ENCODE results near the gene VPS50. TPM values are rescaled to one million over a fixed set of nuclear protein-coding genes. Genes with fewer than 3 reads are reported as not detected.
A peak's percentile ranks its signal among the peaks of the same experiment; 100 is the strongest.

VPS50 gene, protein sequence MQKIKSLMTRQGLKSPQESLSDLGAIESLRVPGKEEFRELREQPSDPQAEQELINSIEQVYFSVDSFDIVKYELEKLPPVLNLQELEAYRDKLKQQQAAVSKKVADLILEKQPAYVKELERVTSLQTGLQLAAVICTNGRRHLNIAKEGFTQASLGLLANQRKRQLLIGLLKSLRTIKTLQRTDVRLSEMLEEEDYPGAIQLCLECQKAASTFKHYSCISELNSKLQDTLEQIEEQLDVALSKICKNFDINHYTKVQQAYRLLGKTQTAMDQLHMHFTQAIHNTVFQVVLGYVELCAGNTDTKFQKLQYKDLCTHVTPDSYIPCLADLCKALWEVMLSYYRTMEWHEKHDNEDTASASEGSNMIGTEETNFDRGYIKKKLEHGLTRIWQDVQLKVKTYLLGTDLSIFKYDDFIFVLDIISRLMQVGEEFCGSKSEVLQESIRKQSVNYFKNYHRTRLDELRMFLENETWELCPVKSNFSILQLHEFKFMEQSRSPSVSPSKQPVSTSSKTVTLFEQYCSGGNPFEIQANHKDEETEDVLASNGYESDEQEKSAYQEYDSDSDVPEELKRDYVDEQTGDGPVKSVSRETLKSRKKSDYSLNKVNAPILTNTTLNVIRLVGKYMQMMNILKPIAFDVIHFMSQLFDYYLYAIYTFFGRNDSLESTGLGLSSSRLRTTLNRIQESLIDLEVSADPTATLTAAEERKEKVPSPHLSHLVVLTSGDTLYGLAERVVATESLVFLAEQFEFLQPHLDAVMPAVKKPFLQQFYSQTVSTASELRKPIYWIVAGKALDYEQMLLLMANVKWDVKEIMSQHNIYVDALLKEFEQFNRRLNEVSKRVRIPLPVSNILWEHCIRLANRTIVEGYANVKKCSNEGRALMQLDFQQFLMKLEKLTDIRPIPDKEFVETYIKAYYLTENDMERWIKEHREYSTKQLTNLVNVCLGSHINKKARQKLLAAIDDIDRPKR
- 17.9 and 25.6 TPM in 2 replicates for total RNA-seq (2014; rRNA removed; shearing (Covaris generic))

GRCh38 chr7:93231799-93232672 lies at the start of gene VPS50:
VPS50 (plus strand) TSS chr7:93232366; CDS start chr7:93232468, 102 bp downstream.
- peak; percentile 99 for DNase-seq (ENCODE audit: low spot score)

DNA sequence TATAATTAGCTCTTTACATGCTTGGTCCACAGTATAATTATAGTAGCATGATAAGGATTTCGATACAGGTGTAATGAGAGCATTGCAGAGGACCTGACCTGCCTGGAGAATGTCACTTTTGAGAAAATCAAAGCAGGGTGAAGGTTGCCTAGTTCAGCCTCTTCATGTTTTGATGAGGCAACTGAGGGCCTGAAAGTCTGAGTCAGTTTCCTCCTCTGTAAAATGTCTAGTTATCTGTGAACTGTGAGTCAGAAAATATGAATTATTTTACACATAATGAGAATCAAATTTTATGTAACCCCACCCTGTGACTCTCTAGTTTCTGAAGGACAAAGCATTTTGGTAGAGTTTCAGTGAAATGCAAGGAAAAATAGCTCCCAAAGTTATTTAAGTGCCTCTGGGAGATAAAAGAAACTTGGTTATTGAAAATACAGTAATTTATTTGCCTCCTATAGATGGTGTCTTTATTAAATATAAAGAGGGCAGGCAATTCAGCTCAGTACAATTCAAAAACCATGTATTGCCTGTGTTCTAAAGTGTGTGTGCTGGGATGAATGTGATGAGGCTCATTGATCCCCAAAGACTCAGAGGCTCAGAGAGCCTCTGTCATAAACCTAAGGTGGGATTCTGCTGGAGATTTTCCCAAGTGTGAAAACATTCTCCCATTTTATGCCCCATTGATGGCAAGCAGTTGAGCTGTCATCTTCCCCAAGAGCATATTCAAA lies 46.7 kb upstream of the VPS50 start:
- DNase-seq (ENCODE audit: low spot score), result no peak

GRCh38 chr7:93188870-93189634 lies 43.1 kb upstream of the VPS50 start:
- DNase-seq (ENCODE audit: low spot score), result no peak

DNA sequence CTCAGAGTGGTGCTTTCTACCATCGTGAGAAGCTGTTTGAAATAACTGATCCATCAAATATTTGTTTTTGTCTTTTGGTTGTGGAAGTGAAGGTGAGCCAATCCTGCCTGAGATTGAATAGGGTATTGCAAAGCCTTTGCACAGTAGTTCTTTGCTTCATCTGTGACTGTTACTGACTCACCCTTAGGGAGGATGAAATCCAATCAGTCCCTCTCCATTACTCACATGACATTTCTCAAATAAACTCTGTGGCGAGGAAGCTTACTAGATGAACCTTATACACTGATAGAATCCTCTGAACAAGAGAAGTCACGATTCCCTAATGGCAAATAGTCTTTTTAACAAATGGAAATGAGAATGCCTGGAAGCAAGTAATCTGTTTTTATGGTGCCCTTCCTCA lies 37.8 kb upstream of the VPS50 start:
- peak; percentile 76 for DNase-seq (ENCODE audit: low spot score)

DNA sequence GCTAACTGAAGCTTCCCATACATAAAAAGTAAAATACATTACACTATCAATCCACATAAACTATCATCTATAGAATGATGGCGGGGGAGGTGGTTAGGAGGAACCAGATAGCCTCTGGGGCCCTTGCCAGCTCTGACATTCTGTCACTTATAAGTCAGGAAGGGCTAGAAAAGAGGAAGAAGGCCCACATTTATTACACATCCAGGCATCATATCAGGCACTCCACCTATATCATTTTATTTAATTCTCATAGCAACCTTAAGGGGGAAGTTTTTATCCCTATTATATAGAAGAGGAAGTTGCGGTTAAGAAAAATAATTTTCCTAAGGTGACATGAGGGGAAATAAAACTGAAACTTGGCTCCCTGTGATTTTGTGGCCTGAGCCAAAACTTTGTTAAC lies 35.8 kb upstream of the VPS50 start:
- no peak for DNase-seq (ENCODE audit: low spot score)

GRCh38 chr7:93198472-93198871 lies 33.7 kb upstream of the VPS50 start:
- no peak for DNase-seq (ENCODE audit: low spot score)

DNA sequence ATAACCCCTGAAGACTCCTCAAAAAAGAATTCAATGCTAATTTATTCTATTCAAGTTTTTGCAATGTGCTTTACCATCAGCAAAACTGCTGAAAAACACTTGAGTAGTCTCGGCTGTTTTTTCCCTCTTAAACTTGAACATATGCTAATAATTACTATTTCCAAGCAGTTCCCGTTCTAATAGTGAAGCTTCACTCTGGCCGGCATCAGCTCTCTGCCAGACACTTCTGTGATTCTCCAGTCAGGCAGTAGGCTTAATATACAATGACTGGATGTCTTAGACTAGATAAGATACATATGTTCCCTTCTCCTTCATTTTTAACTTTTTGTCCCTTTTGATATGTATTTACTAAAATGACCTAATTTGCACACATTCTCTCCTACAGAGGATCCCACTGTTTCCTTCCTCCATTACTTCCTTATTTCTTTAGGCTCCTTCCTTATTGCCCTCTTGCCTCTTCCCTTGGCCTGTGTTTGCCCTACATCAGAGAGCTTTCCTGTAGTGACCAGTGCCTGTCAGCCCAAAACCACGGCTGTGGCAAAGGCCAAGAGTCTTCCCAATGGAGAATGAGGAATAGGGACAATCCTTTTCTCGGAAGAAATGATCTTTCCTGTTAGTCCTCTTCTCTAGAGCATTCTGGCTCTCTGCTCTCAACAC lies 29.4 kb upstream of the VPS50 start:
- DNase-seq (ENCODE audit: low spot score), result no peak

- no peak for DNase-seq (ENCODE audit: low spot score)
Observed at GRCh38 chr7:93203496-93203895, 28.7 kb upstream of the VPS50 start.

- no peak for DNase-seq (ENCODE audit: low spot score)
Observed at GRCh38 chr7:93205046-93205445, 27.1 kb upstream of the VPS50 start.

DNA sequence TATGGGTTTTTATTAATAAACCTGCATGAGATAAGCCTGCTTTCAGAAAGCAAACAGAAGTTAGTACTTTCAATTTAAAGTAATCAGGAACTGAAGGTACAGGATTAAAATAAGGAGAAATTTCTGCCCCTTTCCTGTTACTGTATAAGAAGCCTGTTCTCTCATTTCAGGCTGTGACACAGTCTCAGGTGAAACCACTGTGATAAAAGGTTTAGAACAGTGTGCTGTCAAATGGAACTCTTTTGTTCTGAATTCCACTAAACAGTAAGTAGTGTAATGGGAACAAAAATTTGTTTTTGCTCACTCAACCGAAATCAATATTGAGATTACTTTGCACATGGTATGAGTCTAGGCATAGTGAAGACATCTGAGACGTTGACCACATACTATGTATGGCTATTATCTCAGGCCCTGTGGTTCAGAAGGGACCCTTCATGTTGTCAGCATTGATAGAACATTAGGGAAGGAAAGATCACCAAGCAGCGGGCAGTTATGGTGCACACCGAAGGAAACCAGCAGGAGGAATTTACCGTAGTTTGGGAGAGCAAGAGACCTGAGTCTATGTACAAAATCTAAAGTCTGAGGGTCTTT lies 20.8 kb upstream of the VPS50 start:
- no peak for DNase-seq (ENCODE audit: low spot score)

GRCh38 chr7:93212881-93213280 lies 19.3 kb upstream of the VPS50 start:
- DNase-seq (ENCODE audit: low spot score), result no peak

DNA sequence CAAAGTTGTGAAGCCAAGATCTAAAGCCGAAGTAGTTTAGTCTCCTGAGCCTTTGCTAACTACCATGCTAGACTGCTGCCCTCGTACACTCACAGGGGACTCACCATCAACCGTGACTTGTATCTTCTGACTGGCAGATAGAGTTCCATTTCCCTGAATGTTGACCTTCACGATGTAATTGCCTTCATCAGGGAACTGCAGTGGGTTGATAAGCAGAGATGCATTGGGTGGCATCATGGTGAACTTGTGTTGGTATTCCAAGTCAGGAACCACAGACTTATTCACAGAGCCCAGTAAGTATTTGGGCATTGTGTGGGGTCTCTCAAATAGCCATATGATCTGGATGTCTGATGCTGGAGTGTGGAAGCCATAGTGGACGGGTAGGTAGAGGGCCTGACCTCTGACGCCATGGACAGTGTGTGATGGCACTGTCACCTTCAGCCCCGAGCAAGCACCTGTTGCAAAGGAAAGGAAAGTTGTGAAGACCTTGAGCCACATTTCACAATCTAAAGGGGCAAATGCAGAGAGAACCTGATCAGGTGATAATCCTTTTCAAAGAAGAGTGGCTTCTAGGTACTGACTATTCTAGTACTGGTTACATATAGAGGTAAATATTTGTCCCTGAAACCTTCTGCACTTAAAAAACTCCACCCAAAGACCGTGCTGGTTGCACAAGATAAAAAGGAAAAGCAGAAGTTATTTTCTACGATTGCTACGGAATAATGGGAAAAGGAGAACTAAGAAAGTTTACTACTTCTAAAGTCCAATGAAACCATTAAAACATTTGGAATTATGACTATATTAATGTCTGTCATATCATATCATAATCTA lies 13.0 kb upstream of the VPS50 start:
- DNase-seq (ENCODE audit: low spot score), result no peak

DNA sequence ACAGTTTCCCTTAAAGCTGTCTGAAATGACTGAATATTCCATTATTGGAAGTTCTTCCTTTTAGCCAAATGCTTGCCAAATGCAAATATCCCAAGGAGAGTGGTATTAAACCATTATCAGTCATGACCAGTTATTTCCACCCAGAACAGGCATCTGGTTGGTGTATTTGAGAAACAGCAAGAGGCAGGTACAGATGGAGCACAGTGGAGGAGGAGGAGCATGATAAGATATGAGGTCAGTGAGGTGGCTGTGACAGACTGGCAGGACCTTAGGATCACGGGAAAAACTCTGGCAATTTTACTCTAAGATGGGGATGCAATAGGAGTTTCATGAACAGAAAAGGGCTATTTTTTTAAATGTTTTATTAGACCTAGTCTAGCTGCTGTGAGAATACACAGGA lies 12.3 kb upstream of the VPS50 start:
- no peak for DNase-seq (ENCODE audit: low spot score)

DNA sequence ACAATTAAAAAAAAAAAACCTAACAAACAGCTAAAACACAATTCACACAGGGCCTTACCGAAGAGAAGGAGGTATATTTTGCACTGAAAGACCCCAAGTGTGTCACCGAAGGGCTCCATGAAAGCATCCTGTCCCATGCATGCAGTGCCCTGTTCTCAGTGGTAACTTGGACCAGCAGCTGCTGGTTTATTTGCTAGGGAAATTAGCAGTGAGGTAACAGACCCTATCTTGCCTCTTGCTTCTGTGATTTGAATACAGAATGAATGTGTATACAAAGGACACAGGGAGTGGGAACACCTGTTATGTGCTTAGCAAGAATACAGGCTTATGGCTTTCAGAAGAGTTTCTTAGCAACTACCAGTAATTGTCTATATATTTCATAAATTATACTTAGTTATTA lies 5.9 kb upstream of the VPS50 start, which contains the start of gene HEPACAM2:
Gene HEPACAM2, minus strand, starts transcription at position 160 of the 400 bp plus-strand sequence.
- no peak for DNase-seq (ENCODE audit: low spot score)

DNA sequence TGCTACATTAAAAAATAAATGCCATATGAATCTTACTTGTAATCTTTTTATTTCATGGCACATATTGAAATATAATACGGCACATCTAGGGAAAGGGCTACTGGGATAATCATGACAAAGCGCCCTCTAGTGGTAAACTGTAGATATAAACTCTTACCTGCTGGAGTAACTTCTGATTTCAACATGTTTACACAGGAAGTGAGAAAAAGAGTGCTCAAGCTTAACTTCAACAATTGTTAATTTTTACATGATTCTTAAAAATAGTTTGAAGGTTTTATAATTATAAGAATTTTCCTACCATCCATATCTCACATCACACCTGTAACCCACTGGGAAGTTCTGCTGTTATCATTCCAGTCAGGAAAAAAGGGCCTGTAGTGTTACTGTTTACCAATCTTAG lies 3.9 kb upstream of the VPS50 start:
- DNase-seq (ENCODE audit: low spot score), result peak; percentile 80

DNA sequence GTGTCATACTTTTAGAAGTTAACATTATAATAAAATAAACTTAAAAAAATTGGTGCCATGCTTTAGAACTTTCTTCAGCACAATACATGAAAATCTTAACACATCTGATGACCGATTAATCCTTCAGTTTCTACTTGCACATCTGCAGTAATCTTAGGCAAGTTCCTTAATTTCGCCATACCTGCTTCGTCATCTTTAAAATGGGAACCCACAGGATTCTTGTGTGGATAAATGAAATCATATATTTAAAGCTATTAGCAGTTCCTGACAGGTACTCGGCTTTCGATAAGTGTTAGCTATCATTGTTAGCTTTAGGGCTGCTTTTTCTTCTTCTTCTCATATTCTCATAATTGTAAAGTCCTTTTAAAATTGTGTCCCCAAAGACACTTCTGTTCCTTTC lies 907 bp upstream of the VPS50 start:
- no peak for DNase-seq (ENCODE audit: low spot score)

- DNase-seq (ENCODE audit: low spot score), result no peak
Observed at GRCh38 chr7:93232673-93233018, 480 bp downstream of the VPS50 start.

DNA sequence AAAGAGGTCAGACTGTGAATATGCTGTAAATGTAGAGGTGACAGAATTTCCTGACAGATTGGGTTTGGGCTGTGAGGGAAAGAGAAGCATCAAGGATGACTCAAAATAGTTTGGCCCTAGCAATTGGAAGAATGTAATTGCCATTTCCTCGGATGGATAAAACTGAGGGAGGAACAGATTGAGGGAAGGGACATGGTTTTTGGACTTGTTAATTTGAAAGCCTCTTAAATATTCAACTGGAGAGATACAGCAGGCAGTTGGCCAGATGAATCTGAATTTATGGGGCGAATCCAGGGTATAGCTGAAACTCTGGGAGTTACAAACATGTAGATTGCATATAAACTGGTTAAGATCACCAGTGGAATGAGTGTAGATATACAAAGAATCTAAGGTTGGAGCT lies 3.4 kb downstream of the VPS50 start:
- no peak for DNase-seq (ENCODE audit: low spot score)

Data from H4 (cell line).